Activated CD8-positive, alpha-beta memory T cell treated with anti-CD3 and anti-CD28 coated beads, Interleukin-2, amount 50 U/mL, for 4 hours (primary cell): ENCODE measurements around the gene MICA.
A peak's percentile ranks its signal among the peaks of the same experiment; 100 is the strongest.
"Not testable (repeated sequence)": the region's sequence is repeated elsewhere in the genome, so short reads cannot be mapped to it uniquely, and the experiment has no call there.

ENCODE experiments used
- DNase-seq: peaks from one replicate; pipeline ENCODE4 v3.0.0-alpha.2; 2020

MICA gene

GRCh38 chr6:31403283-31404060 is at the start of gene MICA:
Gene MICA (plus strand): TSS chr6:31403595. CDS start chr6:31403633, 38 bp downstream.
- peak; percentile 68 for DNase-seq

GRCh38 chr6:31354158-31354863 is 49.1 kb upstream of the MICA start:
- DNase-seq: no peak

DNA sequence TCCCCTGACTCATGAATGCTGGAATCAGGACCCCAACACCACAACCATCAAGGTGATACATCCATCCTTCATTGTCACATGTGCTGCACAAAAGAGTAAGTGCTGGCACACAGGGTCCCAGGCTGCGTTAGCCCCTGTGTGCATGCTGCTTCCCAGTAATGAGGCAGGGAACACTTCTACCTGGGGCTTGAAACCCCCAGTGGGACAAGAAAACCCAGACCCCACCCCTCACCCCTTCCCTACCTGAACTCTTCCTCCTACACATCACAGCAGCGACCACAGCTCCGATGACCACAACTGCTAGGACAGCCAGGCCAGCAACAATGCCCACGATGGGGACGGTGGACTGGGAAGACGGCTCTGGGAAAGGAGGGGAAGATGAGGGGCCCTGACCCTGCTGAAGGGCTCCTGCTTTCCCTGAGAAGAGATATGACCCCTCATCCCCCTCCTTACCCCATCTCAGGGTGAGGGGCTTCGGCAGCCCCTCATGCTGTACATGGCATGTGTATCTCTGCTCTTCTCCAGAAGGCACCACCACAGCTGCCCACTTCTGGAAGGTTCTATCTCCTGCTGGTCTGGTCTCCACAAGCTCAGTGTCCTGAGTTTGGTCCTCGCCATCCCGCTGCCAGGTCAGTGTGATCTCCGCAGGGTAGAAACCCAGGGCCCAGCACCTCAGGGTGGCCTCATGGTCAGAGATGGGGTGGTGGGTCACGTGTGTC is 48.4 kb upstream of the MICA start:
- no peak for DNase-seq

- DNase-seq: no peak
Measured at GRCh38 chr6:31355583-31355948, 47.8 kb upstream of the MICA start.

DNA sequence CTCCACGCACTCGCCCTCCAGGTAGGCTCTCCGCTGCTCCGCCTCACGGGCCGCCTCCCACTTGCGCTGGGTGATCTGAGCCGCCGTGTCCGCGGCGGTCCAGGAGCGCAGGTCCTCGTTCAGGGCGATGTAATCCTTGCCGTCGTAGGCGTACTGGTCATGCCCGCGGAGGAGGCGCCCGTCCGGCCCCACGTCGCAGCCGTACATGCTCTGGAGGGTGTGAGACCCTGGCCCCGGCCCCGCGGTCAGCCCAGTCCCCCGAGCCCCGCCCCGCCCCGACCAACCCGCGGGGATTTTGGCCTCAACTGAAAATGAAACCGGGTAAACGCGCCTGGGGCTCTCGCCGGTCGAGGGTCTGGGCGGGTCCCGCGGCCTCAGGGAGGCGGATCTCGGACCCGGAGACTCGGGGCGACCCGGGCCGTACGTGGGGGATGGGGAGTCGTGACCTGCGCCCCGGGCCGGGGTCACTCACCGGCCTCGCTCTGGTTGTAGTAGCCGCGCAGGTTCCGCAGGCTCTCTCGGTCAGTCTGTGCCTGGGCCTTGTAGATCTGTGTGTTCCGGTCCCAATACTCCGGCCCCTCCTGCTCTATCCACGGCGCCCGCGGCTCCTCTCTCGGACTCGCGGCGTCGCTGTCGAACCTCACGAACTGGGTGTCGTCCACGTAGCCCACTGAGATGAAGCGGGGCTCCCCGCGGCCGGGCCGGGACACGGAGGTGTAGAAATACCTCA is 47.0 kb upstream of the MICA start:
- DNase-seq: no peak

- DNase-seq: peak; percentile 79
Measured at GRCh38 chr6:31356946-31357466, 46.4 kb upstream of the MICA start, which contains the start of gene HLA-B. Gene HLA-B (minus strand): TSS chr6:31357179. CDS start chr6:31357158, 21 bp downstream.

DNA sequence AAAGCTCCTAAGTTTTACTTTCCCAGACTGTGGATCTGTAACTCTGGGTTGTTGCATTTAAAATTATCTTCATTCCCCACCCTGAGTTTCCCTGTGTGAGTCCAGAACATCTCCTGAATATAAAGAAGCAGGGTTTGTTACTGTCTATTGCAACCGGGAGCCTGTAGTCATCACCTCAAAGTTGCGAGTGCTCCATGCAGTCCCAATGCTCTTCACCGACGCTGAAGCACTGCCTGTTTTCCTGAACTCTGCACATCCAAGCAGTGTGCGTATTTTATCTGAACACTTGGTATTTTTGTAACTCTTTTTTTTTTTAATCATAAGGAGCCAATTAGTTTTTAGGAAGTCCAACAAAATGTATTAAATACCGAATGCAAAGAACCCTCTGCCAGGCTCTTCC is 45.5 kb upstream of the MICA start:
- no peak for DNase-seq

GRCh38 chr6:31358302-31358701 is 45.1 kb upstream of the MICA start:
- no peak for DNase-seq

DNA sequence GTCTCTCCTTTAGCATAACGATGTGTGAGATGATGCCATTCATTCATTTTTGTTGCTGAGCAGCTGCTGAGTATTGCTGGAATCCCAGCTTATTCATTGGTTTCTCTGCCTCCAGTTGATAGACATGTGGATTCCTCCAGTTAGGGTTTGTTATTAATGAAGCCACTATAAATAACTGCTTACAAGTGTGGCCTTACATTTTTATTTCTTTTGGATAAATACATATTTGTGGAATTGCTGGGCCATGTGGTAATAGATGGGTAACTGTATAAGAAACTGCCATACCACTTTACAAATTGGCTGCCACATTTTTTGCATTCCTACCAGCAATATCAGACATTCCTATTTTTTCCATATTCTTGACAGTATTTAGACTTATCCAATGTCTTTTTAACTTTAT is 43.8 kb upstream of the MICA start:
- no peak for DNase-seq

DNA sequence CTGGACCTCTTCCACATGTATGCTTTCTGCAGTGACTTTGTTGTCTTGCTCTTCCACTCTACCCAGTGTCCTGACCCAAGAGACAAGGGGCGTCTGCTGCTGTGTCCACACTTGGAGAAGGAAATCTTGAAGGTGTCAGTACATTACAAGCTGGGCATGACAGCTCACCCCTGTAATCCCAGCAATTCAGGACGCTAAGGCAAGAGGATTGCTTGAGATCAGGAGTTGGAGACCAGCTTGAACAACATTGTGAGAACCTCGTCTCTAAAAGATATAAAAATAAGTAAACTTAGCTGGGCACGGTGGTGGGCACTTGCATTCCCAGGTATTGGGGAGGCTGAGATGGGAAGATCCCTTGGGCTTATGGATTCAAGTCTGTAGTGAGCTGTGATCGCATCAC is 40.6 kb upstream of the MICA start:
- DNase-seq: no peak

DNA sequence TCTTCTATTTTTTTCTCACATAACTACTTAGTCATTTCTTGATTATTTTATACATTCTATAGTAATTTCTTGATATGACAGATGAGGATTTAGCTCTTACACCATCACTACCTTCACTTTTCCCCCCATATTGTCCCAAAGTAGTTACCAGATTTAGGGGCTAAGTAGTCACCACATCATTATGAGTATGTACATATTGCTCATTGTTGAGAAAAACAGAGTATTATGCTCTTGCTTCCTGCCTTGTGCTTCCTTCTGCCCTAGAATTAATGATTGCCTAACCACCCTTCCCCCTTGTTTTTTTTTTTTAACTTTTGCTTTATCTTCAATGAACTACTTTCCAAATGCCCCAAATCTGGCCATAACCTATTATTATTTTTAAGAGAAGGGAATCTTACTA is 39.6 kb upstream of the MICA start:
- no peak for DNase-seq

- DNase-seq: no peak
Measured at GRCh38 chr6:31365864-31366263, 37.5 kb upstream of the MICA start.

DNA sequence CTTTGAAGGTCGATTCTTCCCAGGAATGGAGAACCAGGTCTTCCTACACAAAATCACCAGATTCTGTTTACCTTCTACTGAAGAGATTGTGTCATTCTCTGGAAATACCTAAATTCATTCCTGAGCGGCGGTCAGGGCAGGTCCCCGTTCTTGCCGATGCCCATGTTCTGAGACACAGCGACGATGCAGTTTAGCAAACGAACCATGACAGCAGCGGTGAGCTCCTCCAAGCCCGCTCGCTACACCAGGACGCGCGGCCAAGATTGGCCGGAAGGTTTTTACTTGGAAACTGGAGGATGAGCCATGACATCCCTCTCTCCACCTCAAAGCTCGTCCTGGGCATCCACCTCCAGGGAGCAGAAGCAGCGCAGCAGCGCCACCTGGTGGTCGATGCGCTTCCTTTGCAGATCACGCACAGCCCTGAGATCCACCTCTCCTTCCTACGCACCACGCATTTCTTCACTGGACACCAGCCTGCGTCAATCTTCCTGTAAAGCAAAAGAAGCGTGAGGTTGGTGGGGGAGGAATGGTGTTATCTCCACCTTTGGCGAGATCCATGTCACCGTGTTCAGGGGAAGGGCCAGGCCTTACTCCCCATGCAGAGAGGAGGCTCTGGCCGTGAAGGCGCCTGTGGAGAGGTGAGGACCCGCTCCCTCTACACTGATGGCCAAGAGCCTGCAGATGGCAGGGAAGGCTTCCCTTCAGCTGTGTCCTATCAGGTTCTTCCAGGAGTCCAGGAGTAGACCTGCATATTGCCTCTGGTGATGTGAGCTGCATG is 36.5 kb upstream of the MICA start:
- DNase-seq: peak; percentile 87

- no peak for DNase-seq
Measured at GRCh38 chr6:31368461-31368860, 34.9 kb upstream of the MICA start.

DNA sequence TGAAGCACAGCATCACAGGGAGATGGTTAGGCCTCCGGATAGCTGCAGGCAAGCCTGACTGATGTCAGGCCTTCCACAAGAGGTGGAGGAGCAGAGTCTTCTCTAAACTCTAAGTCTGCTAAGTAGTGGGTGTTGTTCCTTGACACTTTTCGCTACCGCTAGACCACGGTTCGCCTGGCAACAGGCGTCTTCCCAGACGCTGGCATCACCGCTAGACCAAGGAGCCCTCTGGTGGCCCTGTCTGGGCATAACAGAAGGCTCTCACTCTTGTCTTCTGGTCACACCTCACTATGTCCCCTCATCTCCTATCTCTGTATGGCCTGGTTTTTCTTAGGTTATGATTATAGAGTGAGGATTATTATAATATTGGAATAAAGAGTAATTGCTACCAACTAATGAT is 29.3 kb upstream of the MICA start:
- DNase-seq: not testable (repeated sequence)

GRCh38 chr6:31375699-31376098 is 27.7 kb upstream of the MICA start:
- DNase-seq: no peak

DNA sequence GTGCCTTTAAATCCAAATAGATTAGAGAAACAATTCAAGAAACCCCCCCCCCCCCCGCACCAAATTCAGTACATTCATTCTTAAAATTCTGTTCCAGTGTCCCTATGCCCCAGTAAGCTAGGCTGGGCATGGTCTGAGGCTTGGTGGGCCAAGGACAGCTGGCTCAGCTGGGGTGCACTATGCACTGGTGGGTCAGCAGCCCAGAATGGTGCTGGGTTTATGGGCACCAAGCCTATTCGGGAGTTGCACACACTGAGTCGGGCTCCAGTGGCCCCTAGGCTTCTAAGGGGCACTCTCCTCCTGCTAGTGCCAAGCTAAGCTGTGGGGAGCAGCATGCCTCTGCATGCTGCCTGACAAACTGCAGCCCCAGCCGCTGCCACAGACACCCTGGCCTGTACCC is 26.4 kb upstream of the MICA start:
- no peak for DNase-seq

- no peak for DNase-seq
Measured at GRCh38 chr6:31378062-31378720, 25.2 kb upstream of the MICA start.

GRCh38 chr6:31378721-31379103 is 24.7 kb upstream of the MICA start:
- no peak for DNase-seq

DNA sequence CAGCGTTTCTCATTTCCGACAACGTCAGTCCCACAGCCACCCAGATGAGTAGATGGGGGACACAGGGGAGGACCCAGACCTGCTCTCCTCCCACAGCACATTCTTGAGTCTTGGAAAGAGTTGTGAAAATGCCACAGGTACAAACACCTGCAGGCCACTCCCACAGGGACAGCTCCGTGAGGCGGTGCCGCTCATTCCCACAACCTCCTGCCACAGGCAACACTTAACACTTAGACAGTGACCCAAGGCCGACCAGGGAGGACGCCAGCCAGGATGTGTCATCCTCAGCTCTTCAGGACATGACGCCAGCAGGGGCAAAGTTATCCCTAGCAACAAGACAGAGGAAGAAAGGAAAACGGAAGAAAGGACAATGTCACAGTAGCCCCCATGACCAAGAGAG is 23.5 kb upstream of the MICA start:
- no peak for DNase-seq

DNA sequence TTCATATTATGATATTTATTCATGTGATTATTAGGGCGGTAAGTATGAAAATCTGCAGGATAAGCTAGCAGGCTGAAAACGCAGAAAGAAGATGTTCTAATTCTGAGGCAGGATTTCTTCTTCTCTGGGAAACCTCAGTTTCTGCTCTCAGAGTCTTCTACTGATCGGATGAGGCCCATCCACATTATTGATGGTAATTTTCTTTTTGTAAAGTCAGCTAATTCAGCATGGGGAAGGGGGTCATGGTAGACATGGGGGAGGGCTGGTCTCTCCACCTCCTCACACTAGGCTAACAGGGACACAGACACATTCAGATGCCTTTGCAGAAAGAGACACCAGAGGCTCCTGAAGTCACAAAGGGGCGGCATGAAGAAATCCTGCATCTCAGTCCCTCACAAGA is 21.7 kb upstream of the MICA start:
- DNase-seq: no peak

GRCh38 chr6:31383149-31383548 is 20.2 kb upstream of the MICA start:
- DNase-seq: no peak
